Cardiac muscle cell (in vitro differentiated cells and primary cell): ENCODE measurements around the gene ITM2C. TPM values are rescaled to one million over a fixed set of nuclear protein-coding genes. Genes with fewer than 3 reads are reported as not detected.

Experiments used
- DNase-seq, 2 donors: peaks; one replicate each; pipeline versions ENCODE4 v3.0.0 to v3.0.0-alpha.2; 2010 to 2017; ENCODE audit warnings: low read depth in 1 of 2, low spot score in 1 of 2
- H3K27ac ChIP-seq: fragments of 200-600 bp; sonication (generic); 2 replicates; pipeline ENCODE4 v1.5.1; 2016
- H3K27me3 ChIP-seq: fragments of 200-600 bp; sonication (generic); 2 replicates; pipeline ENCODE4 v1.6.0; 2016; ENCODE audit warnings: control low read depth
- H3K36me3 ChIP-seq: fragments of 200-600 bp; sonication (generic); 2 replicates; pipeline ENCODE4 v1.5.1; 2016; ENCODE audit warnings: control low read depth
- H3K4me1 ChIP-seq: fragments of 200-600 bp; sonication (generic); 2 replicates; pipeline ENCODE4 v1.8.1; 2017; ENCODE audit warnings: low read depth, mild to moderate bottlenecking, mixed run types
- H3K4me3 ChIP-seq: fragments of 200-600 bp; sonication (generic); 2 replicates; pipeline ENCODE4 v1.5.1; 2016; ENCODE audit warnings: mild to moderate bottlenecking
- H3K9me3 ChIP-seq: fragments of 200-600 bp; sonication (generic); 2 replicates; pipeline ENCODE4 v1.5.1; 2017; ENCODE audit warnings: low read depth, mild to moderate bottlenecking, control low read depth
- CTCF ChIP-seq: IDR thresholded peaks from 2 replicates; pipeline ENCODE4 v1.5.1; 2012; ENCODE audit warnings: low read depth, mild to moderate bottlenecking, low read length
- polyA plus RNA-seq: library from polyadenylated mRNA; unstranded; fragments of >200 nt; fragmentation: Nextera tagmentation; extraction: Ambion mirVana; gene quantifications from 2 replicates; pipeline ENCODE4 v1.2.1, GENCODE V29; 2016
- total RNA-seq: library from RNA; depleted of rRNA; stranded (reverse); fragments of >200 nt; gene quantifications from 2 replicates; pipeline ENCODE4 v1.2.3, GENCODE V29; 2016

The ITM2C gene
- total and polyA plus RNA-seq, 2 experiments from 2014 or later, result 411 to 484 TPM

- Histone ChIP-seq H3K9me3 (no peaks in the 10 kb centered on the region), H3K27ac (peak overlapping the region; percentile 80), H3K27me3 (no peaks in the 10 kb centered on the region), H3K4me3 (no peak overlapping the region), H3K4me1 (peaks cover 18% of the 10 kb centered on the region), H3K36me3 (no peaks in the 10 kb centered on the region)
- DNase-seq, result no peak
- TF ChIP-seq CTCF, result no peak
Observed at GRCh38 chr2:230886671-230887071, 21.9 kb downstream of the ITM2C start.

GRCh38 chr2:230887342-230887741, 22.6 kb downstream of the ITM2C start:
- H3K36me3 ChIP-seq, result no peaks in the 10 kb centered on the region
- H3K27ac ChIP-seq, result no peak overlapping the region
- no peaks in the 10 kb centered on the region for H3K27me3 ChIP-seq
- no peak overlapping the region for H3K4me3 ChIP-seq
- no peak for TF ChIP-seq CTCF
- DNase-seq, result no peak
- peaks cover 18% of the 10 kb centered on the region for H3K4me1 ChIP-seq
- no peaks in the 10 kb centered on the region for H3K9me3 ChIP-seq

GRCh38 chr2:230888824-230889400, 24.2 kb downstream of the ITM2C start:
- no peaks in the 10 kb centered on the region for H3K36me3 ChIP-seq
- no peak for TF ChIP-seq CTCF
- H3K27me3 ChIP-seq, result no peaks in the 10 kb centered on the region
- H3K4me1 ChIP-seq, result peaks cover 18% of the 10 kb centered on the region
- no peak overlapping the region for H3K27ac ChIP-seq
- DNase-seq, result no peak
- no peak overlapping the region for H3K4me3 ChIP-seq
- no peaks in the 10 kb centered on the region for H3K9me3 ChIP-seq

- Histone ChIP-seq H3K9me3 (no peaks in the 10 kb centered on the region), H3K36me3 (no peaks in the 10 kb centered on the region), H3K27me3 (no peaks in the 10 kb centered on the region), H3K4me1 (peaks cover 15% of the 10 kb centered on the region), H3K4me3 (no peak overlapping the region), H3K27ac (no peak overlapping the region)
- no peak for TF ChIP-seq CTCF
- no peak for DNase-seq
Observed at GRCh38 chr2:230889911-230890601, 25.3 kb downstream of the ITM2C start.

- Histone ChIP-seq H3K36me3 (no peaks in the 10 kb centered on the region), H3K27ac (no peak overlapping the region), H3K4me1 (peaks cover 9% of the 10 kb centered on the region), H3K9me3 (no peaks in the 10 kb centered on the region), H3K27me3 (no peaks in the 10 kb centered on the region), H3K4me3 (no peak overlapping the region)
- DNase-seq, result no peak
- TF ChIP-seq CTCF, result no peak
Observed at GRCh38 chr2:230890646-230891045, 25.9 kb downstream of the ITM2C start.
